Fibroblast of upper back skin (primary cell): ENCODE measurements around the gene LUZP4.
"Not testable (repeated sequence)": the region's sequence is repeated elsewhere in the genome, so short reads cannot be mapped to it uniquely, and the experiment has no call there.

Source experiments
- DNase-seq: peaks from one replicate; pipeline ENCODE4 v3.0.0-alpha.2; 2013

The LUZP4 gene

DNA sequence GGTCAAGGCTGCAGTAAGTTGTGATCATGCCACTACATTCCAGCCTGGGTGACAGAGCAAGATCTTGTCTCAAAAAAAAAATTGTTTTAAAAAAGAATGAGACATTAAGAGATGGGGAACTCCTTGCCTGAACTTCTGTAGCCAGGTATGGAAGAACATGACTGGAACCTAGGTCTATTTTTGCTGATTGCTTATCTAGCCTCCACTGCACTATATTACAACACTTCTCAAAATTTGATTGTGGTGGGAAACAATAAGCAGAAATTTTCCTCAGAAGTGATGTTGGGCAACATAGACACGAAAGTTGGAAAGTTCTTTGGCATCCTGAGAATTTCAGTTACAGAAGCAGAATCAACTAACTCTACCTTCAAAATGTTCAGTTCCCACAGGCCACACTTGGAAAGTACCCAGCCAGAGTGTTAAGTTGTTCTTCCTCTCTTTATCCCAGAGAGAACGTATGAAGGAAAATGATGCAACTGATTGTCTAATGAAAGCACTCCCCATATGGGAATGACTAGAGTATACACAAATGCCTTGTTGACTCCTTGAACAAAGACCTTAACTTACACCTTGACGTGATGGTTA is 50.0 kb downstream of the LUZP4 start:
- DNase-seq, result peak; percentile 57

GRCh38 chrX:115341421-115341820 is 51.9 kb downstream of the LUZP4 start:
- no peak for DNase-seq

- peak; percentile 97 for DNase-seq
Measured at GRCh38 chrX:115344885-115345614, 55.5 kb downstream of the LUZP4 start.

- peak; percentile 56 for DNase-seq
Measured at GRCh38 chrX:115345615-115346014, 56.1 kb downstream of the LUZP4 start.

- not testable (repeated sequence) for DNase-seq
Measured at GRCh38 chrX:115346738-115347137, 57.2 kb downstream of the LUZP4 start.

- no peak for DNase-seq
Measured at GRCh38 chrX:115348446-115349225, 59.1 kb downstream of the LUZP4 start.

DNA sequence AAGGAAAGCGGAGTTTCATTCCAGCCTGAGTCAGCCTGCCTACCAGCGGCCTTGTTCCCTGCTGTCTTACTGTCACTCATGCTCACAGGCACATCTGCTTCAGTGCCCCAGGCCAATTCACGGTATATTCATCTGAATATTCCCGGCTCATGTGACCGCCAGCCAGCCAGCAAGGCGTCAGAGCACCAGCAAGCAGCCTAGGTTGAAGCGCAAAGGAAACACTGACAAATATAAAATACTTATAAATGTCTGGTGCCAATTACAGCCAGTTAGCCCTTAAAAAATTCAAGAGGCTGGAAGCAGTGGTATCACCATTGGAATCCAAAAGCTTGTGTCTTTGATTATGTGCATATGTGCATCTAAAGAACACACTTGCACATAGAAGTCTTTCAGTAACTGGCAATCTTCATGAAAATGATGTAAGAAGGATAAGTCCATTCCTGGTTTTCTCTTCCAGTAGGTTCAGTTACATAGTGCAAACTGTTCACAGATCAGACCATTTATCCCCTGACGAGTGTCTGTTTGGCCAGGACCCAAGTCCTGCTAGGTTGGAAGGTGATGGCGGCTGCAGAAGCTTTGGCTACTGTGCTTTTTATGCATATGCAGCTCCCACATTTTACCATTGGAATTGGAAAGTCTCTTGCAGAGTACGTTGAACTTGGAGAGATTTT is 61.3 kb downstream of the LUZP4 start:
- peak; percentile 67 for DNase-seq

DNA sequence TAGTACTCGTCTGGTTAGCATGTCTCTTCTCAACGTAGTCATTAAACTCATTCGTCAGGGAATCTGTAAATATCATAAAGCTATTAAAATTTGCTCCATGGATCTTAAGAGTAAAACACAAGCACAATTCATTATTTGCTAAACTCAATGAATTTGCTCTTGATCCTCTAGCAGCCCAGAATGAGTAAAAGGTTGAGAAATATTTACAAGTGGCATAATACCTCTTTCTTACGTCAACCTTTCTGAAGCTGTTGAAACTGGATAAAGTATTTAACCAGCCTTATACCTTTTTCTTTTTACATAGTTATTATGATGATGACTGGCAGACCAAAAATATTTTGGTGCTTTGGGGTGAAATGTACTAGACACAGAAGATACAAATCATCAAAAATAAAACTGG is 66.9 kb downstream of the LUZP4 start:
- DNase-seq, result no peak
